GM13977 (cell line): ENCODE data around the gene MACROH2A2.
"Not testable (repeated sequence)": the region's sequence is repeated elsewhere in the genome, so short reads cannot be mapped to it uniquely, and the experiment has no call there.

Source experiments
- DNase-seq: peaks from one replicate; pipeline ENCODE4 v3.0.0; 2012; ENCODE audit warnings: low spot score
- CTCF ChIP-seq: IDR thresholded peaks from 2 replicates; pipeline ENCODE4 v1.5.1; 2012; ENCODE audit warnings: mild to moderate bottlenecking, control low read depth; ENCODE audit not compliant: insufficient read depth; ENCODE audit errors: extremely low read depth, missing control alignments
- in situ Hi-C: fragments of 300-500 bp; cut with MboI; formaldehyde crosslinking; loops from one replicate; pipeline ENCODE4 v1.12.0; 2022; ENCODE audit warnings: low sequenced_read_pairs, low pct_unique_long_range_greater_than_20kb, mixed read lengths, inconsistent platforms; ENCODE audit not compliant: unreplicated experiment

MACROH2A2 gene

DNA sequence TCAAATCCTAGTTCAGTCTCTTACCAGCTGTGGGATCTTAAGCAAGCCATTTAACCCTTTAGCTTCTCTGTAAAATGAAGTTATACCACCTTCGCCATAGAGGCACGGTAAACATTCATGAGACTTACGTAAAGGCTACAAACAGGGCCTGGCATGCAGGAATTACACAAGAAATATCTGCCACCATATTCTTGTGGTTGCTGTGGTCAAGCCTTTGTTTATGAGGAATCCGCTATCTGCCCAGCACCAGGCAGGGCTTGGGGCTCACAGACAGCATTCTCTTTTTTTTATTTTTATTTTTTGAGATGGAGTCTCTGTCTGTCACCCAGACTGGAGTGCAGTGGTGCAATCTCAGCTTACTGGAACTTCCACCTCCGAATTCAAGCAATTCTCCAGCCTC lies 70.1 kb downstream of the MACROH2A2 start:
- TF ChIP-seq CTCF = no peak
- DNase-seq = no peak
- in situ Hi-C loops = no loop called here

DNA sequence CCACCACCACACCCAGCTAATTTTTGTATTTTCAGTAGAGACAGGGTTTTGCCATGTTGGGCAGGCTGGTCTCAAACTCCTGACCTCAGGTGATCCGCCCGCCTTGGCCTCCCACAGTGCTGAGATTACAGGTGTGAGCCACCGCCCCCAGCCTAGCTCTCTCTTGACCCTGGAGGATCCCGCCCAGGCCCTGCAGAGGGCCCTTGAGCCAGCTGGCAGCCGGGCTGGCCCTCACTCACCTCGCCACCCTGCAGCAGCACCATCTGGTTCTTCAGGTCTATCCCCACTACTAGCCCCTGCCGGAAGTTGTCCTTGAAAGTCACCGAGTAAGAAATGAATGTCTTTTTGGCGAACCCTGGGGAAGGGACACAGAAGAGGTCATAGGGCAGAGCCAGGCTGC lies 70.5 kb downstream of the MACROH2A2 start:
- DNase-seq, in situ Hi-C loops: not testable (repeated sequence)

GRCh38 chr10:70123817-70124216 lies 71.2 kb downstream of the MACROH2A2 start:
- DNase-seq = no peak
- in situ Hi-C loops = no loop called here
- TF ChIP-seq CTCF = no peak

- DNase-seq = no peak
- in situ Hi-C loops = no loop called here
- TF ChIP-seq CTCF = no peak
These were observed 71.8 kb downstream of the MACROH2A2 start for GRCh38 chr10:70124415-70124814.

DNA sequence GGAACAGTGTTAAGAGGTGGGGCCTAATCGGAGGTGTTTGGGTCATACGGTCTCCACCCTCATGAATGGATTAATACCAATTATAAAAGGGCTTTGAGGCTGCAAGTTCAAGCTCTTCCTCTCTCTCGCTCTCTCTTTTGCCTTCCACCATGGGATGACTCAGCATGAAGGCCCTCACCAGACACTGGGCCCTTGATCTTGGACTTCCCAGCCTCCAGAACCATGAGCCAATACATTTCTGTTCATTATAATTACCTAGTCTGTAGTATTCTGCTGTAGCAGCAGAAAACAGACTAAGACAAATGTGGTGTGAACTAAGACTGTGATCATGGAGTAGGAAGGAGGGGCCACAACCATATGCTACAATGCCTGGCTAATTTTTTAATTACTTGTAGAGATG lies 72.3 kb downstream of the MACROH2A2 start:
- DNase-seq = no peak
- TF ChIP-seq CTCF = no peak
- in situ Hi-C loops = no loop called here

GRCh38 chr10:70125918-70126552 lies 73.4 kb downstream of the MACROH2A2 start:
- TF ChIP-seq CTCF = no peak
- in situ Hi-C loops = no loop called here
- no peak for DNase-seq

DNA sequence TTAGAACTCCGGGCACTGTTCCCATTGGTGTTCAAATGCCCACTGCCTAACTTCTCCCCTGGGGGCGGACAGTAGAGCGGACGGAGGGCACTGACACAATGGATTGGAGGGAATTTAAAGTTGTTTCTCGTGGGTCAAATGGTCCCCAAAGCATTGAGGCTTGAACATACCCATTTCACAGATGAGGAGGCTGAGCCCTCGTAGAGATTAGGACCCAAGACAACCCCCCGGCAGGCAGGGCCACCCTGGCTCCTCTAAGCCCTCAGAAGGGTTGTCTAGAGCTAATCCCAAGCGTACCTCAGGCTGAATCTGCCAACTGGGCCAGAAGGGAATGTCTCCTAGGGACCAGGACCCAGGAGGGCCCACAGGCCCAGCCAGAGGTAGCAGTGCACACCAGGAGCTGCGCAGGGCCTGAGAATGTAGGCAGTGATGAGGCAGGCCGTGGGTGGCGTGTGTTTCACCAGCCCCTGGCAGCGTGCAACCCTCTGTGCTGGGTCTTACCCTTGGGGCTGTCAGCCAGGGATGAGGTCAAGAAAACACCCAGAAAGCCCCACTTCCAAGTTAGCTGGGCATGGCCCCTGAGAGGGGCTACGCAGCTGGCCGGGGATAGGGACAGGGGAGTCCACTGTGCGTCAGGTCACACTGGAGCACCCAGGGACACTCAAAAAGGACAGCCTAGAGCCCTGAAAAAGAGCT lies 74.2 kb downstream of the MACROH2A2 start:
- no peak for TF ChIP-seq CTCF
- DNase-seq = no peak
- in situ Hi-C loops = no loop called here
